Vagina (tissue), 2 donors: ENCODE data around the gene RAP1A.

Source experiments
- POLR2A ChIP-seq, 2 donors: fragments of 450-650 bp; IDR thresholded peaks; one replicate each; pipeline ENCODE4 v1.6.1; 2017; ENCODE audit warnings: antibody characterized with exemption in 2 of 2, mild to moderate bottlenecking in 2 of 2, moderate library complexity in 2 of 2
- TF ChIP-seq, protein P1 (sequence below), 3 experiments: fragments of 450-650 bp in 2 of 3; fragments of 200-600 bp in 1 of 3; sonication (generic) in 1 of 3; IDR thresholded peaks; one replicate each; pipeline ENCODE4 v1.5.1; 2017 to 2019; ENCODE audit warnings: antibody characterized with exemption in 3 of 3, mild to moderate bottlenecking in 2 of 3, moderate library complexity in 2 of 3

DNA sequence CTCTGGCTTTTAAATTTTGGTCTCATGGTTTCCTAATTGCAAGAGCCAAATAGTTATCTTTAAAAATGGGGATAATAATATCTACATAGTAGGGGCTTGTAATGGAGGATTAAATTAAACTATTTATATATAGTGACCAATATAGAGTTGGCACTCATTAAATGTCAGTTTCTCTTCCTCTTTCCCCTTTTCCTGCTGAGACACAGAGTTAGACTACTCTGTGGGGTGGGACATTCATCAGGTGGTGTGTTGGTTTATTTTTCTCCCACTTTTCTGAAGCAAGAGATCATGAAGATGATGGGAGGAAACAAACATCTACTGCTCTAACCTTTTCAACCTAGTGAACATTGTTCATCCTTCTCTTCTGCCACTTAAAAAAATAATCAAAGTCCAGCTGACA is 17.3 kb upstream of the RAP1A start:
- TF ChIP-seq, protein P1, sequence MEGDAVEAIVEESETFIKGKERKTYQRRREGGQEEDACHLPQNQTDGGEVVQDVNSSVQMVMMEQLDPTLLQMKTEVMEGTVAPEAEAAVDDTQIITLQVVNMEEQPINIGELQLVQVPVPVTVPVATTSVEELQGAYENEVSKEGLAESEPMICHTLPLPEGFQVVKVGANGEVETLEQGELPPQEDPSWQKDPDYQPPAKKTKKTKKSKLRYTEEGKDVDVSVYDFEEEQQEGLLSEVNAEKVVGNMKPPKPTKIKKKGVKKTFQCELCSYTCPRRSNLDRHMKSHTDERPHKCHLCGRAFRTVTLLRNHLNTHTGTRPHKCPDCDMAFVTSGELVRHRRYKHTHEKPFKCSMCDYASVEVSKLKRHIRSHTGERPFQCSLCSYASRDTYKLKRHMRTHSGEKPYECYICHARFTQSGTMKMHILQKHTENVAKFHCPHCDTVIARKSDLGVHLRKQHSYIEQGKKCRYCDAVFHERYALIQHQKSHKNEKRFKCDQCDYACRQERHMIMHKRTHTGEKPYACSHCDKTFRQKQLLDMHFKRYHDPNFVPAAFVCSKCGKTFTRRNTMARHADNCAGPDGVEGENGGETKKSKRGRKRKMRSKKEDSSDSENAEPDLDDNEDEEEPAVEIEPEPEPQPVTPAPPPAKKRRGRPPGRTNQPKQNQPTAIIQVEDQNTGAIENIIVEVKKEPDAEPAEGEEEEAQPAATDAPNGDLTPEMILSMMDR (IDR thresholded peaks at IDR 0.05) = no peak
- no peak for TF ChIP-seq POLR2A (IDR thresholded peaks at IDR 0.05)
